Activated CD8-positive, alpha-beta T cell treated with anti-CD3 and anti-CD28 coated beads, Interleukin-2, amount 10 ng/mL, durations not matched to agents 7 days and 5 days (primary cell): ENCODE measurements around the gene POLR3C. TPM values are rescaled to one million over a fixed set of nuclear protein-coding genes. Genes with fewer than 3 reads are reported as not detected.
"Not testable (repeated sequence)": the region's sequence is repeated elsewhere in the genome, so short reads cannot be mapped to it uniquely, and the experiment has no call there.

Source experiments
- ATAC-seq: fragments of 150-1000 bp; cut with Tn5 transposase; one replicate; pipeline ENCODE4 v1.10.0; 2021; ENCODE audit warnings: moderate library complexity
- CTCF ChIA-PET: fragments of 350-600 bp; sonication (Branson Sonifier 250); formaldehyde crosslinking; loops from one replicate; lab custom pipeline; 2021; ENCODE audit warnings: antibody characterized with exemption; lab: Charles Lee
- POLR2A ChIA-PET: fragments of 350-600 bp; sonication (Branson Sonifier 250); formaldehyde crosslinking; loops from one replicate; lab custom pipeline; 2021; ENCODE audit warnings: antibody characterized with exemption; lab: Charles Lee
- DNase-seq: peaks from one replicate; pipeline ENCODE4 v3.0.0-alpha.2; 2020
- H3K27ac Mint-ChIP-seq: one replicate; pipeline ENCODE4 v1.8.0; 2021; ENCODE audit warnings: mild to moderate bottlenecking, mixed read lengths
- H3K27me3 Mint-ChIP-seq: one replicate; pipeline ENCODE4 v1.8.0; 2021; ENCODE audit warnings: low read depth, mixed read lengths
- H3K36me3 Mint-ChIP-seq: one replicate; pipeline ENCODE4 v1.8.0; 2021; ENCODE audit warnings: low read depth, mixed read lengths
- H3K4me1 Mint-ChIP-seq: one replicate; pipeline ENCODE4 v1.8.0; 2021; ENCODE audit warnings: low read depth, mixed read lengths
- H3K4me3 Mint-ChIP-seq: one replicate; pipeline ENCODE4 v1.8.0; 2021; ENCODE audit warnings: mild to moderate bottlenecking, mixed read lengths
- H3K9me3 Mint-ChIP-seq: one replicate; pipeline ENCODE4 v1.8.0; 2022; ENCODE audit warnings: mixed read lengths; ENCODE audit not compliant: insufficient read depth
- total RNA-seq, 2 experiments: library from RNA; stranded (reverse); gene quantifications; one replicate each; pipeline ENCODE4 v1.2.3, GENCODE V29; 2021

Gene POLR3C, protein sequence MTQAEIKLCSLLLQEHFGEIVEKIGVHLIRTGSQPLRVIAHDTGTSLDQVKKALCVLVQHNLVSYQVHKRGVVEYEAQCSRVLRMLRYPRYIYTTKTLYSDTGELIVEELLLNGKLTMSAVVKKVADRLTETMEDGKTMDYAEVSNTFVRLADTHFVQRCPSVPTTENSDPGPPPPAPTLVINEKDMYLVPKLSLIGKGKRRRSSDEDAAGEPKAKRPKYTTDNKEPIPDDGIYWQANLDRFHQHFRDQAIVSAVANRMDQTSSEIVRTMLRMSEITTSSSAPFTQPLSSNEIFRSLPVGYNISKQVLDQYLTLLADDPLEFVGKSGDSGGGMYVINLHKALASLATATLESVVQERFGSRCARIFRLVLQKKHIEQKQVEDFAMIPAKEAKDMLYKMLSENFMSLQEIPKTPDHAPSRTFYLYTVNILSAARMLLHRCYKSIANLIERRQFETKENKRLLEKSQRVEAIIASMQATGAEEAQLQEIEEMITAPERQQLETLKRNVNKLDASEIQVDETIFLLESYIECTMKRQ
- 10 to 100 TPM; 29.7 to 31.5 TPM for total RNA-seq

DNA sequence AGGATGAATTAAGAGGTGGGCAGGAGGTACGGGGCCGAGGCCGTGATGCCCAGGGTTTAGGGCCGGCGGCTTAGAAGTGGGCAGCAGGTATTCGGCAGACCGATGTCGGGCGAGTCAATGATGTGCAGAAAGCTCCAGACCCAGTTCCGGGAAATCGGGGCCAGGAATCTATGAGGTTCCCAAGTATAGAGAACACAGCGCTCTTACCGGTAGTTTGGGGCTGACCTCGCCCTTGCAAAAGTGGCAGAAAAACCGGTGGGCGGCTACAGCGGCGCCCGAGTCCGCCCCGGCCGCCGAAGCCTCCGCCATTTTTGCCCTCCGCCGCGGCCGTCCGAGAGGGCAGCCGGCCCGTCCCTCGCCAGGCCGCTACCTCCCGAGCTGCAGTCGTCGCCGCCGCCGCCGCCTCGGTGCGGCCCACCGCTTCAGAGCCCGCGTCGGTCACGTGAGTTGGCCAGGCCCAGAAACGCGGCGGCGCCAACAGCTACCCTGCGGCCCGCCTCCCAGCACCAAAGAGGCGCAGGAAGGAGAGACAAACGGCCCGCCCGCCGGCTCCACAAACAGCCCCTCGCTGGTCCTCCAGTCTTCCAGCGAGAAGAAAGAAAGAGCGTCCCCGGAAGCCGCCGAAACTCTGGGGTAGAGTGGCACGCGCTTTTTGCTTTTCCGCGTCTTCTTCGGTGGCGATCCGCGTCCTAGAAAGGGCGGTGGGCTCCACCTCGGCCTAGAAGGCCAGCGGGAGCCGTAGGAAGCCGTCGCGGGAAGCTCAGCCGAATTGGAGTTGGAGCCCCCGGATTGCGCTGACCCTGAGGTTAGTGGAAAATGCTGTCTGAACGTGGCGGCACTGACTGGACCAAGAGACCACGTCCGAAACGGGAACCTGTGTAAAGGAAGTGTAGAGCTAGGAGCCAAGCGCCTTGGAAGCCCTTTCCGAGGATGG is at the start of gene POLR3C, which contains the start of gene RNF115:
POLR3C (plus strand) TSS at position 636 of the 934 bp plus-strand sequence. CDS start 1,577 bp downstream, outside the sequence.
RNF115 (minus strand) TSS at position 531 of the 934 bp plus-strand sequence; CDS start at position 309, 222 bp downstream.
- ATAC-seq: peak; percentile 95
- Mint-ChIP-seq H3K36me3 (peaks cover 38% of the 10 kb centered on the region), H3K9me3 (no peaks in the 10 kb centered on the region)

DNA sequence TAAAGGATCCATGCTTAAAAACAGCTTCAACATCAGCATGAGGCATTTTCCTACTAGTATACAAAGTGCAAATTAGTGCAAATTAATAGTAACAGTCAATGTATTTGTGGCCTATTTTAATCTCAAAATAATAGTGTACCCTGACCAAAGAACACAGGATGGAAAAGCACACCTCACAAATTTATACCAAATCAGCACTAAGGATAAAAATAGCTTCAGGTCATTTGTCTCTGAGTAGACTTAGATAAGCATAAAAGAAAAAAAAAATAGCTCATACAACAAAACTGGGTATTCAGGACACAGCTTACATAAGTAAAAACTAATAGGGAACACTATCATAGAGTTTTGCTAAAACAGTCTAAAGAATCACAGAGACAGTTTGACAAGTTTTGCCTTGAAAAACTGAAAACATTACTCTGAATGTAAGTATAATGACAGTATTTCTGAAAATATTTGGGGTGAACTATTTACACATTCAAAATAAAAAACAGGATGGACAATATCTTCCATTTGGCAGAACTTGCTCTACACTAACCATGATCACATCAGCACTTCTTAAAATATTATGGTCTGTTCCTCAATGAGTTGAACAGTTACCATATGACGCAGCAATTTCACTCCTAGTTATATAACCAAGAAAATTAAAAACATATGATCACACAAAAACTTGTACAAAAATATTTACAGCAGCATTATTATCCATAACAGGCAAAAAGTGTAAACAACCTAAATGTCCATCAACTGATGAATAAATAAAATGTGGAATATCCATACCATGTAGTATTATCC is 46.4 kb upstream of the POLR3C start:
- CTCF ChIA-PET: interaction anchor here (1.0 to 1.3 kb wide), 2 partner anchors 26 to 57 kb away, joined by 3 read pairs; no protein-coding TSS in a partner anchor
- POLR2A ChIA-PET: no interaction called here
- Mint-ChIP-seq H3K4me3 (no peak overlapping the region), H3K27ac (no peak overlapping the region), H3K36me3 (peaks cover 23% of the 10 kb centered on the region), H3K4me1 (peaks cover 10% of the 10 kb centered on the region), H3K27me3 (no peaks in the 10 kb centered on the region), H3K9me3 (no peaks in the 10 kb centered on the region)
- DNase-seq: no peak
- no peak for ATAC-seq

More for the DNA sequence above, at the start of gene POLR3C, which contains the start of gene RNF115:
- H3K4me3 Mint-ChIP-seq: peak within 1 kb of the TSS; percentile 97
- peaks cover 33% of the 10 kb centered on the region for H3K4me1 Mint-ChIP-seq
- DNase-seq: peak; percentile 94
- H3K27ac Mint-ChIP-seq: peak within 1 kb of the TSS; percentile 94
- POLR2A ChIA-PET: interaction anchor here (0.6 to 2.0 kb wide), 7 partner anchors 35 to 1325 kb away, joined by 3 to 11 read pairs (median 6); partner anchors contain the start of genes LIX1L, PEX11B, PIAS3 and RBM8A
- CTCF ChIA-PET: interaction anchor here (2.9 to 16.3 kb wide), 2 partner anchors 20 to 103 kb away, joined by 13 to 214 read pairs; partner anchors contain the start of gene NUDT17
- H3K27me3 Mint-ChIP-seq: no peaks in the 10 kb centered on the region

DNA sequence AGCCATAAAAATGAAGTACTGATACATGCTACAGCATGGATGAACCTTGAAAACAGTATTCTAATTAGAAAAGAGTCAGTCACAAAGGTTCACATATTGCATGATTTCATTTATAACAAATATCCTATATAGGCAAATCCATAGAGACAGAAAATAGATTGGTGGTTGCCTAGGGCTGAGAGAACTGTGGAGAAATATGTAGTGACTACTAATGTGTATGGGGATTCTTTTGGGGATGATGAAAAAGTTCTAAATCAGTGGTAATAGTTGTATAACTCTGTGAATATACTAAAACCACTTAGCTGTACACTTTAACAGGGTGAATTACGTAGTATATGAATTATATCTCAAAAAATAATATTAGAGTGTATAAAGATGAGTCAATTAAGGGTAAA is 45.9 kb upstream of the POLR3C start:
- CTCF ChIA-PET: interaction anchor here (1.1 to 1.3 kb wide), 2 partner anchors 18 to 27 kb away, joined by 3 read pairs; no protein-coding TSS in a partner anchor
- ATAC-seq: no peak
- peaks cover 10% of the 10 kb centered on the region for H3K4me1 Mint-ChIP-seq
- H3K27me3 Mint-ChIP-seq: no peaks in the 10 kb centered on the region
- no peak overlapping the region for H3K27ac Mint-ChIP-seq
- H3K4me3 Mint-ChIP-seq: no peak overlapping the region
- DNase-seq: no peak
- H3K9me3 Mint-ChIP-seq: no peaks in the 10 kb centered on the region
- POLR2A ChIA-PET: interaction anchor here (0.9 kb wide), 1 partner anchor 21 kb away, joined by 3 read pairs; no protein-coding TSS in a partner anchor
- peaks cover 19% of the 10 kb centered on the region for H3K36me3 Mint-ChIP-seq

DNA sequence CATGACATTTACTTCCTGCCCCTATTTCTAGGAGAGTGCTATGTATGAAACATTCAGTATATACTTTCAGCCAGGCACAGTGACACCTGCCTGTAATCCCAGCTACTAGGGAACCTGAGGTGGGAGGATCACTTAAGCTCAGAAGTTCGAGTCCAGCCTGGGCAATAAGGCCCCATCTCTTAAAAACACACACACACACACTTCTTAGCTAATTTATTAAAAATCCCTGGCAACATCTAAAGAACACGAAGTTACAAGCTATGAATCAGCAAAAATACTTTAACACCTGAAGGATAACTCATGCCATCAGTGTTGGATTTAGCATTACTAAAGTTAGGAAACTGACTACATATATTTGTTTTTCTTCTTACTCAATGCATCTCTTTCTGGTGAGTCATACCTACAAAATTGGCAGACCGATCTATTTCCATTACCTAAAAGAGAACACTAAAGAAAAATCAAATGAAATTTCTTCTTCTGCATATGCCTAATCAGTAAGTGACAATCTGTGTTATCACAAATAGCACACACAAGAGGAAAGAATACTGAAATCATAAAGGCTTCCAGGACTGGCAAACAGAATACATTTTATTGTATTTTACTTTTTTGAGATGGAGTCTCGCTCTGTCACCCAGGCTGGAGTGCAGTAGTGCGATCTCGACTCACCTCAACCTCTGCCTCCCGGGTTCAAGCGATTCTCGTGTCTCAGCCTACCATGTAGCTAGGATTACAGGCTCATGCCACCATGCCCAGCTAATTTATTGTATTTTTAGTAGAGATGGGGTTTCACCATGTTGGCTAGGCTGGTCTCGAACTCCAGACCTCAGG is 41.5 kb upstream of the POLR3C start:
- peaks cover 25% of the 10 kb centered on the region for H3K4me1 Mint-ChIP-seq
- peaks cover 32% of the 10 kb centered on the region for H3K36me3 Mint-ChIP-seq
- CTCF ChIA-PET: interaction anchor here (1.0 to 1.6 kb wide), 4 partner anchors 9 to 62 kb away, joined by 3 to 4 read pairs (median 4); no protein-coding TSS in a partner anchor
- no peak overlapping the region for H3K27ac Mint-ChIP-seq
- no peaks in the 10 kb centered on the region for H3K9me3 Mint-ChIP-seq
- POLR2A ChIA-PET: no interaction called here
- H3K27me3 Mint-ChIP-seq: no peaks in the 10 kb centered on the region
- no peak overlapping the region for H3K4me3 Mint-ChIP-seq
- no peak for DNase-seq
- ATAC-seq: no peak

DNA sequence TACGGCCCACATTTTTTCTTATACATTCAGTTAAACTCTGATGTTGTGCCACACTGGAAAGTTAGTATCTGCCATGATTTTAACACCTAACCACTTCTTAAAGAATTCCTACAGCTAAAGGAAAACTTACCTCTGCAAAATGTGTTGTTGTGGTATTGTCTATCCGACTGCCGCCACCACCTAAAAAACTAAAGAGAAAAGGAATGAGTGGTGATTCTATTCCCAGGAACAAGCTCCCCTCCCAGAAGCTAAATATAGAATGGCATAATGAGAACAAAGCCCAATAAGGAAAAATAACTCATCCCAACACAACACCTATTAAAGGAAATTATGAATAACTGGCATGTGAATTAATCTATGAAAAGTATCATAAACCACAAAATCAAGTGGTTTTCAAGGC is 39.6 kb upstream of the POLR3C start:
- H3K27ac Mint-ChIP-seq: no peak overlapping the region
- peaks cover 25% of the 10 kb centered on the region for H3K4me1 Mint-ChIP-seq
- H3K27me3 Mint-ChIP-seq: no peaks in the 10 kb centered on the region
- ChIA-PET CTCF (interaction anchor here (1.6 kb wide), 1 partner anchor 11 kb away, joined by 4 read pairs; no protein-coding TSS in a partner anchor), POLR2A (no interaction called here)
- no peak overlapping the region for H3K4me3 Mint-ChIP-seq
- H3K36me3 Mint-ChIP-seq: peaks cover 34% of the 10 kb centered on the region
- H3K9me3 Mint-ChIP-seq: no peaks in the 10 kb centered on the region
- DNase-seq (no peak), ATAC-seq (no peak)

DNA sequence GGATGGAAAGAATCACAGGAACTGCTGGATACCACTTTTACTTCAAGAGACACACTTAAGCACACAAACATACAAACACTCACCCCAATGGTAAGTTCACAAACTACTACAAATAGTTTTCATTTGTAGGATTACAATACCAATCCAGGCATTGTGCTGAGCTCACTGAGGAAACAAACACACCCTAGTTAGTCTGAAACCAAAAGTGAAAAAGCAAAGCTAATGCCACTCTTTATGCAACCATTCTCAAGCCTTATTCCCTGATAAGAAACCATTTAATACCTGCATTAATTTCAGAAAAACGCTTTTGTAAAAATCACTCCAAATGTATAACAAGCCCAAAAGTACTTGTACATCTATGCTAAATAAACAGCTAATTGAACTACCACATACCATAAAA is 38.5 kb upstream of the POLR3C start:
- Mint-ChIP-seq H3K27me3 (no peaks in the 10 kb centered on the region), H3K36me3 (peaks cover 34% of the 10 kb centered on the region), H3K27ac (peak overlapping the region; percentile 58), H3K4me1 (peaks cover 25% of the 10 kb centered on the region), H3K4me3 (no peak overlapping the region), H3K9me3 (no peaks in the 10 kb centered on the region)
- ATAC-seq (no peak), DNase-seq (no peak)
- ChIA-PET CTCF (interaction anchor here (1.0 to 1.7 kb wide), 3 partner anchors 12 to 59 kb away, joined by 3 to 8 read pairs (median 4); no protein-coding TSS in a partner anchor), POLR2A (no interaction called here)

DNA sequence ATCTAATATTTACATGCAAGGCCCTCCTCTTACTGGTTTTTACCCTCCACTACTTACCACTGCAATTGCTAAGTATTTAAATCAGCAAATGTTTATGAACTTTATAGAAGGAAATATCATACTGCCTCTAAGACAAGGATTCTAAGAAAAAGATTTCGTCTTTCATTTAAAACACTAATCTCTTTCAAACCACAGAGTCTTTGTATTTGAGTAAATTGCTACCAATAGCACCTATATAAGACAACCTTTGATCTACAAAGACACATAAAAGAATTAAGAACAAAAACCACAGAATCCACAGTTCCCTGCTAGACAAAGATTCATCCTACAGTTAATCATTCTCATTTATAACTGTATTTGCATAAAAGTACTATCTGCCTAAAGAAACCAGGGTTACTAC is 37.7 kb upstream of the POLR3C start:
- peak overlapping the region; percentile 58 for H3K27ac Mint-ChIP-seq
- DNase-seq (no peak), ATAC-seq (peak; percentile 49)
- ChIA-PET CTCF (interaction anchor here (0.8 to 1.7 kb wide), 4 partner anchors 9 to 59 kb away, joined by 3 to 8 read pairs (median 4); no protein-coding TSS in a partner anchor), POLR2A (no interaction called here)
- H3K27me3 Mint-ChIP-seq: no peaks in the 10 kb centered on the region
- peaks cover 25% of the 10 kb centered on the region for H3K4me1 Mint-ChIP-seq
- H3K36me3 Mint-ChIP-seq: peaks cover 34% of the 10 kb centered on the region
- no peaks in the 10 kb centered on the region for H3K9me3 Mint-ChIP-seq
- H3K4me3 Mint-ChIP-seq: no peak overlapping the region

DNA sequence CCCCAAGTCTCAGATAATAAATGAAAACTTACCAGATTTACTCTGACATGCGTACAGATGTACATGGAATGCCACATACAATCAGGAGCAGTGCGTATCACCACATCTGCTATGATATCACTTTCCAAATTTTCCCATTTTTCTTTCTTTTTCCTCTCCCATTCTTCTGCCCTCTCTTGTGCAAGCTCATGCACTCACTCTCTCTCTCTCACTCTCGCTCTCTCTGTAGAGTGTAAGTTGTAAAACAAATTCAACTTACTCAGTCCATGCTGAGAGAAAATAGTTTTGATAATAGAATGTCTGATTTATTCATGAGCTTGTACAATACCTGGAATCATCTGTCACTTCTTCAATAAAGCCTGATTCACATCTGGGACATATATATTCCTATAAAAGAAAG is 35.4 kb upstream of the POLR3C start:
- Mint-ChIP-seq H3K4me3 (no peak overlapping the region), H3K9me3 (no peaks in the 10 kb centered on the region), H3K4me1 (peaks cover 25% of the 10 kb centered on the region), H3K27me3 (no peaks in the 10 kb centered on the region), H3K36me3 (peaks cover 36% of the 10 kb centered on the region), H3K27ac (no peak overlapping the region)
- ATAC-seq: no peak
- CTCF ChIA-PET: interaction anchor here (1.3 kb wide), 1 partner anchor 57 kb away, joined by 3 read pairs; the partner anchor contains the start of gene NUDT17
- POLR2A ChIA-PET: no interaction called here
- no peak for DNase-seq

DNA sequence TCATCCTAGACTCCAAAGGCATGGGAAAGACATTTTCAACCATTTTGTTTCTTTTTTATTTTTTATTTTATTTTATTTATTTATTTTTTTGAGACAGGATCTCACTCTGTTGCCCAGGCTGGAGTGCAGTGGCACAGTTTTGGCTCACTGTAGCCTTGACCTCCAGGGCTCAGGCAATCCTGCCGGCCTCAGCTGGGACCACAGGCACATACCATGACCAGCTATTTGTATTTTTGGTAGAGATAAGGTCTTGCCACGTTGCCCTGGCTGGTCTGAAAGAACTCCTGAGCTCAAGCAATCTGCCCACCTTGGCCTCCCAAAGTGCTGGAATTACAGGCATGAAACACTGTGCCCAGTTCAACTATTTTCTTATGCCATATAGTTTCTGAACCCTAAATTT is 32.1 kb upstream of the POLR3C start:
- H3K4me3 Mint-ChIP-seq, POLR2A ChIA-PET: not testable (repeated sequence)
- CTCF ChIA-PET: interaction anchor here (1.1 to 1.5 kb wide), 2 partner anchors 11 to 54 kb away, joined by 4 read pairs; partner anchors contain the start of gene NUDT17

More for the DNA sequence above, 32.1 kb upstream of the POLR3C start:
- DNase-seq, ATAC-seq, H3K27ac Mint-ChIP-seq, H3K27me3 Mint-ChIP-seq: not testable (repeated sequence)
- peaks cover 12% of the 10 kb centered on the region for H3K9me3 Mint-ChIP-seq
- peaks cover 15% of the 10 kb centered on the region for H3K4me1 Mint-ChIP-seq
- H3K36me3 Mint-ChIP-seq: peaks cover 38% of the 10 kb centered on the region
